HPDE6-E6E7 (cell line): Measurements from ENCODE around the gene ITPRID1.
A peak's percentile ranks its signal among the peaks of the same experiment; 100 is the strongest.
"Not testable (repeated sequence)": the region's sequence is repeated elsewhere in the genome, so short reads cannot be mapped to it uniquely, and the experiment has no call there.

Experiments
- DNase-seq: peaks from one replicate; pipeline ENCODE4 v3.0.0; 2011; ENCODE audit warnings: missing footprints; ENCODE audit errors: extremely low spot score

Gene ITPRID1

GRCh38 chr7:31516680-31517502, 3.0 kb downstream of the ITPRID1 start:
- DNase-seq: no peak

- DNase-seq: no peak
Observed at GRCh38 chr7:31517513-31517912, 3.6 kb downstream of the ITPRID1 start.

- DNase-seq: no peak
Observed at GRCh38 chr7:31518766-31519165, 4.9 kb downstream of the ITPRID1 start.

- no peak for DNase-seq
Observed at GRCh38 chr7:31521336-31522010, 7.6 kb downstream of the ITPRID1 start.

- DNase-seq: no peak
Observed at GRCh38 chr7:31526864-31527263, 13.0 kb downstream of the ITPRID1 start.

- DNase-seq: no peak
Observed at GRCh38 chr7:31529103-31529502, 15.2 kb downstream of the ITPRID1 start.

GRCh38 chr7:31540651-31541185, 26.8 kb downstream of the ITPRID1 start:
- DNase-seq: not testable (repeated sequence)

- DNase-seq: no peak
Observed at GRCh38 chr7:31545549-31545948, 31.7 kb downstream of the ITPRID1 start.

GRCh38 chr7:31549611-31550010, 35.7 kb downstream of the ITPRID1 start:
- peak; percentile 3 for DNase-seq

- no peak for DNase-seq
Observed at GRCh38 chr7:31550432-31550831, 36.5 kb downstream of the ITPRID1 start.

- DNase-seq: no peak
Observed at GRCh38 chr7:31553661-31554081, 39.8 kb downstream of the ITPRID1 start.

- DNase-seq: no peak
Observed at GRCh38 chr7:31562002-31562401, 48.1 kb downstream of the ITPRID1 start.

- DNase-seq: no peak
Observed at GRCh38 chr7:31563522-31563921, 49.6 kb downstream of the ITPRID1 start.

- no peak for DNase-seq
Observed at GRCh38 chr7:31563951-31564350, 50.1 kb downstream of the ITPRID1 start.

- no peak for DNase-seq
Observed at GRCh38 chr7:31564661-31565060, 50.8 kb downstream of the ITPRID1 start.

- DNase-seq: no peak
Observed at GRCh38 chr7:31569528-31569927, 55.6 kb downstream of the ITPRID1 start.

GRCh38 chr7:31583526-31583925, 69.6 kb downstream of the ITPRID1 start:
- no peak for DNase-seq

- no peak for DNase-seq
Observed at GRCh38 chr7:31583942-31584341, 70.1 kb downstream of the ITPRID1 start.

- DNase-seq: no peak
Observed at GRCh38 chr7:31595390-31595789, 81.5 kb downstream of the ITPRID1 start.

GRCh38 chr7:31602041-31602625, 88.2 kb downstream of the ITPRID1 start:
- no peak for DNase-seq

GRCh38 chr7:31603046-31603445, 89.2 kb downstream of the ITPRID1 start:
- DNase-seq: no peak

GRCh38 chr7:31613604-31614003, 99.7 kb downstream of the ITPRID1 start:
- no peak for DNase-seq

GRCh38 chr7:31633467-31633866, 119.6 kb downstream of the ITPRID1 start:
- no peak for DNase-seq
